ENCODE results near the gene LRCH2. TPM values are rescaled to one million over a fixed set of nuclear protein-coding genes. Genes with fewer than 3 reads are reported as not detected.

Gene LRCH2
- total RNA-seq, 1 donor from 2014 or later, result 12.5 TPM

- no peak for TF ChIP-seq CTCF (conservative IDR thresholded peaks at IDR 0.05)
- no peak for DNase-seq (ENCODE audit: extremely low spot score, unreplicated experiment)
- H3K27ac Mint-ChIP-seq, result no peak overlapping the region
- H3K27me3 Mint-ChIP-seq, result no peaks in the 10 kb centered on the region
- no peaks in the 10 kb centered on the region for H3K4me1 Mint-ChIP-seq (ENCODE audit: unreplicated experiment)
- H3K4me3 Mint-ChIP-seq, result no peak overlapping the region
- H3K36me3 Mint-ChIP-seq, result peaks cover 16% of the 10 kb centered on the region
- H3K9me3 Mint-ChIP-seq, result peaks cover 14% of the 10 kb centered on the region
Measured at GRCh38 chrX:115192244-115192700, 41.6 kb downstream of the LRCH2 start.

GRCh38 chrX:115191490-115192243, 42.2 kb downstream of the LRCH2 start:
- Mint-ChIP-seq H3K27me3 (no peaks in the 10 kb centered on the region), H3K4me1 (ENCODE audit: unreplicated experiment) (no peaks in the 10 kb centered on the region), H3K27ac (no peak overlapping the region), H3K4me3 (no peak overlapping the region), H3K9me3 (peaks cover 14% of the 10 kb centered on the region), H3K36me3 (peaks cover 16% of the 10 kb centered on the region)
- no peak for DNase-seq (ENCODE audit: extremely low spot score, unreplicated experiment)
- TF ChIP-seq CTCF (conservative IDR thresholded peaks at IDR 0.05), result no peak

GRCh38 chrX:115190636-115191489, 43.0 kb downstream of the LRCH2 start:
- no peaks in the 10 kb centered on the region for H3K27me3 Mint-ChIP-seq
- no peak for DNase-seq (ENCODE audit: extremely low spot score, unreplicated experiment)

GRCh38 chrX:115189646-115190635, 44.0 kb downstream of the LRCH2 start:
- no peak for TF ChIP-seq CTCF (conservative IDR thresholded peaks at IDR 0.05)
- H3K36me3 Mint-ChIP-seq, result peaks cover 22% of the 10 kb centered on the region
- no peaks in the 10 kb centered on the region for H3K27me3 Mint-ChIP-seq
- H3K27ac Mint-ChIP-seq, result no peak overlapping the region
- peaks cover 14% of the 10 kb centered on the region for H3K9me3 Mint-ChIP-seq
- no peak overlapping the region for H3K4me3 Mint-ChIP-seq
- no peak for DNase-seq (ENCODE audit: extremely low spot score, unreplicated experiment)
- H3K4me1 Mint-ChIP-seq (ENCODE audit: unreplicated experiment), result no peaks in the 10 kb centered on the region

More at GRCh38 chrX:115190636-115191489, 43.0 kb downstream of the LRCH2 start:
- no peaks in the 10 kb centered on the region for H3K4me1 Mint-ChIP-seq (ENCODE audit: unreplicated experiment)
- H3K9me3 Mint-ChIP-seq, result peaks cover 14% of the 10 kb centered on the region
- H3K27ac Mint-ChIP-seq, result no peak overlapping the region
- peaks cover 19% of the 10 kb centered on the region for H3K36me3 Mint-ChIP-seq
- H3K4me3 Mint-ChIP-seq, result no peak overlapping the region
- TF ChIP-seq CTCF (conservative IDR thresholded peaks at IDR 0.05), result no peak

- no peak for DNase-seq (ENCODE audit: extremely low spot score, unreplicated experiment)
- H3K4me3 Mint-ChIP-seq, result no peak within 1 kb of the TSS
- no peak within 1 kb of the TSS for H3K27ac Mint-ChIP-seq
- peaks cover 14% of the 10 kb centered on the region for H3K9me3 Mint-ChIP-seq
- H3K27me3 Mint-ChIP-seq, result no peaks in the 10 kb centered on the region
- TF ChIP-seq CTCF (conservative IDR thresholded peaks at IDR 0.05), result no peak
- peaks cover 22% of the 10 kb centered on the region for H3K36me3 Mint-ChIP-seq
- H3K4me1 Mint-ChIP-seq (ENCODE audit: unreplicated experiment), result no peaks in the 10 kb centered on the region
Measured at GRCh38 chrX:115189110-115189509, 44.8 kb downstream of the LRCH2 start, which contains the start of gene RBMXL3. RBMXL3 (plus strand) TSS chrX:115189410; CDS start chrX:115189442, 32 bp downstream.

Measured in type B pancreatic cell (in vitro differentiated cells).